Mesenchymal stem cell (in vitro differentiated cells and primary cell): ENCODE measurements around the gene OTOF. TPM values are rescaled to one million over a fixed set of nuclear protein-coding genes. Genes with fewer than 3 reads are reported as not detected.
A peak's percentile ranks its signal among the peaks of the same experiment; 100 is the strongest.

Experiments used
- DNase-seq: peaks from one replicate; pipeline ENCODE4 v3.0.0-alpha.2; 2013
- H2AFZ ChIP-seq: one replicate; pipeline ENCODE4 v1.6.1; 2013; ENCODE audit warnings: low read depth, mild to moderate bottlenecking, control low read depth, inconsistent platforms, low read length, moderate library complexity
- H2AK5ac ChIP-seq: 2 replicates; pipeline ENCODE4 v1.6.1; 2013; ENCODE audit warnings: low read length, moderate library complexity, mild to moderate bottlenecking, inconsistent platforms; ENCODE audit not compliant: severe bottlenecking
- H2BK120ac ChIP-seq: one replicate; pipeline ENCODE4 v1.6.1; 2013; ENCODE audit warnings: low read depth, mild to moderate bottlenecking, inconsistent platforms, low read length, moderate library complexity
- H2BK12ac ChIP-seq, 2 experiments: one replicate each; pipeline ENCODE4 v1.6.1; 2013; ENCODE audit warnings: inconsistent platforms in 2 of 2, low read length in 2 of 2, mild to moderate bottlenecking in 2 of 2, moderate library complexity in 2 of 2, control low read depth in 1 of 2
- H2BK15ac ChIP-seq: one replicate; pipeline ENCODE4 v1.6.1; 2013; ENCODE audit warnings: mild to moderate bottlenecking, low read depth, inconsistent platforms; ENCODE audit not compliant: poor library complexity, severe bottlenecking
- H2BK5ac ChIP-seq: 2 replicates; pipeline ENCODE4 v1.6.1; 2013; ENCODE audit warnings: low read depth, mild to moderate bottlenecking, low read length, control low read depth, inconsistent platforms; ENCODE audit not compliant: poor library complexity, severe bottlenecking
- H3K14ac ChIP-seq, 2 experiments: one replicate each; pipeline ENCODE4 v1.6.1; 2013; ENCODE audit warnings: inconsistent platforms in 2 of 2, low read length in 2 of 2, control low read depth in 1 of 2, mild to moderate bottlenecking in 1 of 2, moderate library complexity in 1 of 2
- H3K18ac ChIP-seq, 2 experiments: one replicate each; pipeline ENCODE4 v1.6.1; 2013; ENCODE audit warnings: inconsistent platforms in 2 of 2, low read length in 2 of 2, control low read depth in 1 of 2, low read depth in 1 of 2, mild to moderate bottlenecking in 1 of 2
- H3K23ac ChIP-seq, 2 experiments: one replicate each; pipeline ENCODE4 v1.6.1; 2013; ENCODE audit warnings: inconsistent platforms in 2 of 2, low read length in 2 of 2, mild to moderate bottlenecking in 2 of 2, moderate library complexity in 2 of 2, control low read depth in 1 of 2
- H3K27ac ChIP-seq: 2 replicates; pipeline ENCODE4 v1.5.1; 2013; ENCODE audit warnings: mild to moderate bottlenecking, moderate library complexity, low read length, control low read depth, inconsistent platforms; ENCODE audit not compliant: poor library complexity, severe bottlenecking
- H3K27me3 ChIP-seq, 2 experiments: 2 replicates each; pipeline versions ENCODE4 v1.6.1 to v1.7.0; 2013; ENCODE audit warnings: low read length in 2 of 2, mild to moderate bottlenecking in 2 of 2, moderate library complexity in 2 of 2, control low read depth in 1 of 2, inconsistent platforms in 1 of 2; ENCODE audit not compliant: control insufficient read depth in 1 of 2, insufficient read depth in 1 of 2
- H3K36me3 ChIP-seq, 2 experiments: 2 replicates each; pipeline versions ENCODE4 v1.6.1 to v1.7.0; 2013; ENCODE audit warnings: low read length in 2 of 2, control low read depth in 1 of 2, inconsistent platforms in 1 of 2, low read depth in 1 of 2, mild to moderate bottlenecking in 1 of 2; ENCODE audit not compliant: insufficient read depth in 2 of 2, control insufficient read depth in 1 of 2
- H3K4ac ChIP-seq, 2 experiments: one replicate each; pipeline ENCODE4 v1.6.1; 2013; ENCODE audit warnings: inconsistent platforms in 2 of 2, low read length in 2 of 2, mild to moderate bottlenecking in 2 of 2, moderate library complexity in 2 of 2, control low read depth in 1 of 2, low read depth in 1 of 2
- H3K4me1 ChIP-seq: 2 replicates; pipeline ENCODE4 v1.6.1; 2013; ENCODE audit warnings: low read depth, low read length, control low read depth; ENCODE audit not compliant: control insufficient read depth, insufficient read depth
- H3K4me2 ChIP-seq: 2 replicates; pipeline ENCODE4 v1.6.1; 2013; ENCODE audit warnings: low read length, mild to moderate bottlenecking, inconsistent platforms; ENCODE audit not compliant: poor library complexity, severe bottlenecking
- H3K4me3 ChIP-seq, 2 experiments: 2 replicates each; pipeline versions ENCODE4 v1.5.1 to v1.7.0; 2013; ENCODE audit warnings: low read length in 2 of 2, mild to moderate bottlenecking in 2 of 2, control low read depth in 1 of 2, low read depth in 1 of 2; ENCODE audit not compliant: insufficient read depth in 1 of 2
- H3K79me1 ChIP-seq: replicated peaks from 2 replicates; pipeline ENCODE4 v1.6.1; 2013; ENCODE audit warnings: mild to moderate bottlenecking, control low read depth, low read length, inconsistent platforms; ENCODE audit not compliant: poor library complexity, severe bottlenecking
- H3K9ac ChIP-seq: 2 replicates; pipeline ENCODE4 v1.7.0; 2013; ENCODE audit warnings: mild to moderate bottlenecking, low read length, moderate library complexity
- H3K9me3 ChIP-seq: 2 replicates; pipeline ENCODE4 v1.7.0; 2013; ENCODE audit warnings: mild to moderate bottlenecking, low read length; ENCODE audit not compliant: control insufficient read depth
- H4K8ac ChIP-seq: one replicate; pipeline ENCODE4 v1.6.1; 2013; ENCODE audit warnings: inconsistent platforms, mild to moderate bottlenecking, low read length, moderate library complexity
- H4K91ac ChIP-seq: one replicate; pipeline ENCODE4 v1.6.1; 2013; ENCODE audit warnings: mild to moderate bottlenecking, low read length, inconsistent platforms
- WGBS: methylation state at CpG from one replicate; pipeline ENCODE4 v1.1.7; 2013; ENCODE audit warnings: mixed read lengths; 5-methylcytosine and 5-hydroxymethylcytosine counted together
- polyA plus RNA-seq, 2 experiments: library from polyadenylated mRNA; stranded (reverse); fragments of 200-250 nt; gene quantifications; one replicate each; pipeline ENCODE4 v1.2.3, GENCODE V29; 2013

The OTOF gene
- not detected for polyA plus RNA-seq (2013, experiment 1 of 2)
- polyA plus RNA-seq (2013, experiment 2 of 2), result not detected

GRCh38 chr2:26477911-26478253, at the start of gene OTOF:
Gene OTOF, minus strand, starts transcription at chr2:26478124.
- no peak within 1 kb of the TSS for H2BK12ac ChIP-seq
- no peak within 1 kb of the TSS for H3K4me3 ChIP-seq
- H2BK5ac ChIP-seq, result no peak within 1 kb of the TSS
- H3K27ac ChIP-seq, result no peak within 1 kb of the TSS
- no peaks in the 10 kb centered on the region for H3K36me3 ChIP-seq
- H4K8ac ChIP-seq, result no peak within 1 kb of the TSS
- no peaks in the 10 kb centered on the region for H3K9me3 ChIP-seq
- H3K4me2 ChIP-seq, result no peak within 1 kb of the TSS
- no peak within 1 kb of the TSS for H2AK5ac ChIP-seq
- H3K23ac ChIP-seq, result no peak within 1 kb of the TSS
- no peak within 1 kb of the TSS for H4K91ac ChIP-seq
- H2AFZ ChIP-seq, result no peak within 1 kb of the TSS
- peaks cover 5% of the 10 kb centered on the region for H3K4me1 ChIP-seq
- H2BK120ac ChIP-seq, result no peak within 1 kb of the TSS
- no peak within 1 kb of the TSS for H3K18ac ChIP-seq
- H2BK15ac ChIP-seq, result no peak within 1 kb of the TSS
- DNase-seq, result peak; percentile 48
- H3K27me3 ChIP-seq, result peaks cover 4 to 13% of the 10 kb centered on the region in 2 experiments
- H3K4ac ChIP-seq, result no peak within 1 kb of the TSS
- H3K79me1 ChIP-seq, result no peaks in the 10 kb centered on the region
- peak within 1 kb of the TSS; percentile 69 for H3K9ac ChIP-seq
- WGBS, result 71% methylated on average over 2 of the region's 3 CpGs
- H3K14ac ChIP-seq, result no peak within 1 kb of the TSS

GRCh38 chr2:26526589-26526988, 48.7 kb upstream of the OTOF start:
- H2AK5ac ChIP-seq, result no peak overlapping the region
- no peak overlapping the region for H3K4me3 ChIP-seq
- no peak overlapping the region for H3K18ac ChIP-seq
- H3K79me1 ChIP-seq, result no peaks in the 10 kb centered on the region
- H4K8ac ChIP-seq, result no peak overlapping the region
- H2BK15ac ChIP-seq, result no peak overlapping the region
- no peak overlapping the region for H2AFZ ChIP-seq
- H2BK5ac ChIP-seq, result no peak overlapping the region
- no peak overlapping the region for H4K91ac ChIP-seq
- no peak overlapping the region for H3K27ac ChIP-seq
- no peak overlapping the region for H3K14ac ChIP-seq
- no peak overlapping the region for H3K4me2 ChIP-seq
- no peak overlapping the region for H3K23ac ChIP-seq
- H3K36me3 ChIP-seq, result no peaks in the 10 kb centered on the region
- H2BK120ac ChIP-seq, result no peak overlapping the region
- DNase-seq, result no peak
- H3K9me3 ChIP-seq, result no peaks in the 10 kb centered on the region
- 83% methylated on average over 2 of the region's 2 CpGs for WGBS
- no peak overlapping the region for H3K4ac ChIP-seq
- no peak overlapping the region for H3K9ac ChIP-seq
- H3K27me3 ChIP-seq, result peaks cover 46 to 48% of the 10 kb centered on the region in 2 experiments
- no peak overlapping the region for H2BK12ac ChIP-seq
- H3K4me1 ChIP-seq, result peaks cover 4% of the 10 kb centered on the region

DNA sequence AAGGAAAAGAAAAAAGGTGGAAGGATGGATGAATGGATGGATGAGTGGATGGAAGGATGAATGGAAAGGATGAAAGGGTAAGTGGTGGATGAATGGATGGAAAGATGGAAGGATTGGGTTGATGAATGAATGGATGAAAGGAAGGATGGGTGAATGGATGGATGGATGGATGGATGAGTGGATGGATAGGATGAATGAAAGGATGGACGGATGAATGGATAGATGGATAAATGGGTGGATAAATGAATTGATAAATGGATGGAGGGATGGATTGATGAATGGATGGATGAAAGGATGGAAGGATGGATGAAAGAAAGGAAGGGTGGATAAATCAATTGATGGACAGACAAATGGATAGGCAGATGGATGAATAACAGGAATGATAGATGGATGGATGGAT, 48.2 kb upstream of the OTOF start:
- H3K18ac ChIP-seq, result no peak overlapping the region
- H3K4me2 ChIP-seq, result no peak overlapping the region
- H3K4me3 ChIP-seq, result no peak overlapping the region
- H3K9ac ChIP-seq, result no peak overlapping the region
- no peaks in the 10 kb centered on the region for H3K79me1 ChIP-seq
- H3K9me3 ChIP-seq, result no peaks in the 10 kb centered on the region
- H2AFZ ChIP-seq, result no peak overlapping the region
- H3K23ac ChIP-seq, result no peak overlapping the region
- peaks cover 4% of the 10 kb centered on the region for H3K4me1 ChIP-seq
- H3K36me3 ChIP-seq, result no peaks in the 10 kb centered on the region
- WGBS, result 90% methylated on average over 1 of the region's 1 CpG
- no peak overlapping the region for H2BK5ac ChIP-seq
- no peak overlapping the region for H2BK120ac ChIP-seq
- H3K14ac ChIP-seq, result no peak overlapping the region
- no peak overlapping the region for H2AK5ac ChIP-seq
- H3K4ac ChIP-seq, result no peak overlapping the region
- no peak overlapping the region for H2BK12ac ChIP-seq
- H4K8ac ChIP-seq, result no peak overlapping the region
- no peak for DNase-seq
- H3K27me3 ChIP-seq, result peaks cover 48% of the 10 kb centered on the region in 2 experiments
- H3K27ac ChIP-seq, result no peak overlapping the region
- no peak overlapping the region for H2BK15ac ChIP-seq
- no peak overlapping the region for H4K91ac ChIP-seq

- H3K23ac ChIP-seq, result no peak overlapping the region
- no peak overlapping the region for H2BK5ac ChIP-seq
- no peaks in the 10 kb centered on the region for H3K36me3 ChIP-seq
- no peak overlapping the region for H2AK5ac ChIP-seq
- H3K4ac ChIP-seq, result no peak overlapping the region
- no peaks in the 10 kb centered on the region for H3K9me3 ChIP-seq
- H4K8ac ChIP-seq, result no peak overlapping the region
- no peaks in the 10 kb centered on the region for H3K4me1 ChIP-seq
- no peak overlapping the region for H3K4me3 ChIP-seq
- H2BK15ac ChIP-seq, result no peak overlapping the region
- H2BK120ac ChIP-seq, result no peak overlapping the region
- no peak overlapping the region for H3K18ac ChIP-seq
- peaks cover 67 to 68% of the 10 kb centered on the region in 2 experiments for H3K27me3 ChIP-seq
- no peak for DNase-seq
- no peak overlapping the region for H3K4me2 ChIP-seq
- H2BK12ac ChIP-seq, result no peak overlapping the region
- H3K14ac ChIP-seq, result no peak overlapping the region
- H3K27ac ChIP-seq, result no peak overlapping the region
- no peak overlapping the region for H2AFZ ChIP-seq
- H3K79me1 ChIP-seq, result no peaks in the 10 kb centered on the region
- H3K9ac ChIP-seq, result no peak overlapping the region
- no peak overlapping the region for H4K91ac ChIP-seq
Measured at GRCh38 chr2:26523750-26524149, 45.8 kb upstream of the OTOF start.
